Stomach (tissue), 9 donors: Measurements from ENCODE around the gene HLA-F. TPM values are rescaled to one million over a fixed set of nuclear protein-coding genes. Genes with fewer than 3 reads are reported as not detected.

ENCODE experiments used
- DNase-seq, 2 donors: peaks; one replicate each; pipeline versions ENCODE4 v3.0.0 to v3.0.0-alpha.2; 2013 to 2019
- H3K27ac ChIP-seq, 5 donors: fragments of 200-600 bp in 4 of 5; sonication (generic) in 4 of 5; one replicate each; pipeline ENCODE4 v1.5.1; 2013 to 2019; ENCODE audit warnings: mild to moderate bottlenecking in 1 of 5, moderate library complexity in 1 of 5
- H3K27me3 ChIP-seq, 3 donors: fragments of 200-600 bp; sonication (generic); one replicate each; pipeline ENCODE4 v1.5.1; 2017 to 2019; ENCODE audit warnings: mixed run types in 1 of 3
- H3K36me3 ChIP-seq, 4 donors: fragments of 200-600 bp; sonication (generic); 1 replicate in 3 of 4; 2 replicates in 1 of 4; pipeline ENCODE4 v1.5.1; 2016 to 2019
- H3K4me1 ChIP-seq, 4 donors: fragments of 200-600 bp; sonication (generic); one replicate each; pipeline ENCODE4 v1.5.1; 2016 to 2019
- H3K4me3 ChIP-seq, 4 donors: fragments of 200-600 bp; sonication (generic) in 3 of 4; one replicate each; pipeline ENCODE4 v1.5.1; 2016 to 2019; ENCODE audit warnings: mild to moderate bottlenecking in 1 of 4
- H3K9me3 ChIP-seq, 4 donors: fragments of 200-600 bp; sonication (generic); one replicate each; pipeline ENCODE4 v1.5.1; 2016 to 2019
- CTCF ChIP-seq, 7 experiments: fragments of 450-650 bp in 4 of 7; fragments of 200-600 bp in 3 of 7; sonication (generic) in 3 of 7; IDR thresholded peaks; one replicate each; pipeline ENCODE4 v1.5.1; 2016 to 2019; ENCODE audit warnings: antibody characterized with exemption in 7 of 7, control low read depth in 2 of 7, mild to moderate bottlenecking in 1 of 7
- EP300 ChIP-seq: sonication (generic); formaldehyde crosslinking; IDR thresholded peaks from one replicate; pipeline ENCODE4 v1.6.1; 2017; ENCODE audit warnings: antibody characterized with exemption
- POLR2A ChIP-seq, 4 donors: fragments of 450-650 bp; IDR thresholded peaks; one replicate each; pipeline ENCODE4 v1.6.1; 2016; ENCODE audit warnings: antibody characterized with exemption in 4 of 4, control low read depth in 2 of 4, mild to moderate bottlenecking in 1 of 4, moderate library complexity in 1 of 4
- POLR2AphosphoS5 ChIP-seq, 3 donors: sonication (generic); formaldehyde crosslinking; IDR thresholded peaks; one replicate each; pipeline ENCODE4 v1.6.1; 2016; ENCODE audit warnings: antibody characterized with exemption in 3 of 3
- WGBS, 5 donors: extraction: QIAGEN DNeasy Blood & Tissue Kit in 3 of 5; methylation state at CpG; one replicate each; pipeline versions ENCODE4 v1.1.5 to v1.1.7; 2013 to 2018; 5-methylcytosine and 5-hydroxymethylcytosine counted together
- intact Hi-C: fragments of 100-400 bp; cut with DNase I; formaldehyde crosslinking; loops from one replicate; pipeline ENCODE4 v1.15.1; 2023; ENCODE audit warnings: low total_unique reads
- polyA plus RNA-seq, 3 donors: library from polyadenylated mRNA; stranded (reverse); fragments of 200-250 nt; gene quantifications; one replicate each; pipeline ENCODE4 v1.2.3, GENCODE V29; 2013
- total RNA-seq, 5 donors: library from RNA; depleted of rRNA; stranded (reverse); fragments of >200 nt; gene quantifications; one replicate each; pipeline versions ENCODE4 v1.1.0 to v1.2.3, GENCODE V29; 2014 to 2016
- donor health status: healthy with polysubstance abuse.
- donor health status: Bipolar disorder and iron deficiency.
- donor health status: healthy.

The HLA-F gene
- total and polyA plus RNA-seq, 8 donors = 17.2 to 164 (median 96.6) TPM

DNA sequence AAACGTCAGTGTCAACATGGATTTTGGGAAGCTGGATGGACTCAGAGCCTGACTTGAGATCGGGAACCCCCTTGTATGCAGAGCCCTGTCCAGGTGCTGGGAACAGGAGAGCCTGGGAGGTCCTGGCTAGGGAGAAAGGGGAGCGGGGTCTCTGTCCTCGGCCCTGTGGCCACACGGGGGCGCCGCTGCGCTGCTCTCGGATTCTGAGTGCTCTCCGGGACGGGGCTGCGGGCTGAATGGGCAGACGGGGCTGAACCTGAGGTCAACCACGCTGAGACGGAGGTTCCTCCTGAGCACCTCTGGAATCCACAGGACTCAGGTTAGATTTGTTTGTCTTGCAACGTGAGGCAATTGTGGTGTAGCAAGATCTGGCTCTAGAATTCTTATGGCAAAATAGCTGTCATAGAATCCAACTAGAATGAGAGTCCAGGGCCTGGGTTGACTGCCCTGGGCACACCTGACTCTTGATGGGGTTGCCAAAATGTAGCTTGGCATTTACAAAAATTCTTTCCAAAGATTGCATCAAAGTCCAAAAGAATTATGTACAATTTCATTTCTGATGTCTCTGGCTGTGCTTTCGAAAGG, 20.6 kb upstream of the HLA-F start:
- WGBS, 5 donors = 12 to 42% (median 25%) methylated on average over 9 to 17 of the region's 17 CpGs
- intact Hi-C loops = no loop called here

GRCh38 chr6:29705389-29706231, 17.6 kb upstream of the HLA-F start:
- TF ChIP-seq CTCF (IDR thresholded peaks at IDR 0.05) (peak in 5 of 7 experiments; percentile 37 to 79 (median 67)), POLR2A (IDR thresholded peaks at IDR 0.05) (no peak)
- peak in 1 of 2 donors; percentile 77 for DNase-seq
- H3K27ac ChIP-seq = no peak overlapping the region
- peaks cover 0 to 12% (median 0%) of the 10 kb centered on the region in 4 donors for H3K4me1 ChIP-seq
- H3K36me3 ChIP-seq = no peaks in the 10 kb centered on the region
- 31 to 38% (median 33%) methylated on average over 10 of the region's 10 CpGs for WGBS, 5 donors
- no peak overlapping the region for H3K4me3 ChIP-seq
- H3K27me3 ChIP-seq = peaks cover 4 to 59% (median 6%) of the 10 kb centered on the region in 3 donors
- H3K9me3 ChIP-seq = no peaks in the 10 kb centered on the region
- intact Hi-C loops = loop anchor here (5.0 kb wide), 1 partner anchor 132 kb away; no protein-coding TSS in a partner anchor

More for the DNA sequence above, 20.6 kb upstream of the HLA-F start:
- peak; percentile 24 to 46 for DNase-seq
- Histone ChIP-seq H3K27me3 (peaks cover 4 to 38% (median 6%) of the 10 kb centered on the region in 3 donors), H3K4me3 (no peak overlapping the region), H3K4me1 (peaks cover 0 to 12% (median 0%) of the 10 kb centered on the region in 4 donors), H3K27ac (no peak overlapping the region), H3K9me3 (no peaks in the 10 kb centered on the region), H3K36me3 (no peaks in the 10 kb centered on the region)
- TF ChIP-seq CTCF (IDR thresholded peaks at IDR 0.05) (peak in 1 of 7 experiments; percentile 24), POLR2A (IDR thresholded peaks at IDR 0.05) (no peak), EP300 (no peak), POLR2AphosphoS5 (IDR thresholded peaks at IDR 0.05) (no peak)

DNA sequence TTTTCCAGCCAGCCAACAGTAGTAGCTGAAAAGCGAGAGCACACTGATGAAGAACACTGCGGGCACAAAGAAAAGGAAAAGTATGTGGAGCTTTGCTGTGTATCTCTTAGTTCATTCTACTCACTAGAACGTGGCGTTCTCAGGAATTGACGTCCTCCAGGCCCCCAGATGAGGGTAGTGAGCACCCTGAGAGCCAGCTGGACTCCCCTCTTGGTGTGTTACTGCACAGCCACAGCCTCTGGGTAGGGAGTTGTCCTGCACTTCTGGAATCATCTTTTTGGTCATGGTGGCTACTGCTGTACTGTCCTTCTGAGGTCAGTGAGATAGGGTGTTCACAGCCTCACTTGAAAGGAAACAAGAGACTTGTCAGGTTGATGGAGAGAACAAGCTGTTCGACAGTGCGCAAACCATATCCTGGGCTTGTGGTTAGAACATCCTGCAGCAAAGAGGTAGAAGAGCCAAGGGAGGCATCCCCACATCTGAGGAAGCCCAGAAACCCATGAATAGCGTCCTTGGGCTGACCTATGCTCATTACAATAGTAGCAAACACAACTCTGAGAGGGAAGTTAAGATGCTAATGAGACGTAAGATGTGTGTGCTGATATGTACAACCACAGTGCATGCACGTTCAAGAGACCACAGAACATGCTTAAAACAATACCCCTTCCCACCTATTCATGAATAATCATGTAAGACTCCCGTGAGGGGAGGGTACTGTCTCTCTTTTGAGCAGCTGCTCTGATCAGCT, 14.6 kb upstream of the HLA-F start:
- no peaks in the 10 kb centered on the region for H3K36me3 ChIP-seq
- peak overlapping the region in 4 of 5 donors; percentile 7 to 66 (median 32) for H3K27ac ChIP-seq
- peaks cover 0 to 12% (median 0%) of the 10 kb centered on the region in 4 donors for H3K4me1 ChIP-seq
- intact Hi-C loops = loop anchor here (5.0 kb wide), 1 partner anchor 129 kb away; no protein-coding TSS in a partner anchor
- WGBS, 5 donors = 59 to 67% (median 62%) methylated on average over 11 of the region's 11 CpGs
- no peak for TF ChIP-seq EP300
- TF ChIP-seq POLR2AphosphoS5 (IDR thresholded peaks at IDR 0.05) = peak in 2 of 3 donors; percentile 9 to 24
- no peak for TF ChIP-seq CTCF (IDR thresholded peaks at IDR 0.05)
- no peak for TF ChIP-seq POLR2A (IDR thresholded peaks at IDR 0.05)
- H3K9me3 ChIP-seq = no peaks in the 10 kb centered on the region
- no peak overlapping the region for H3K4me3 ChIP-seq
- H3K27me3 ChIP-seq = peaks cover 0 to 41% (median 0%) of the 10 kb centered on the region in 3 donors
- DNase-seq = peak; percentile 34 to 64

DNA sequence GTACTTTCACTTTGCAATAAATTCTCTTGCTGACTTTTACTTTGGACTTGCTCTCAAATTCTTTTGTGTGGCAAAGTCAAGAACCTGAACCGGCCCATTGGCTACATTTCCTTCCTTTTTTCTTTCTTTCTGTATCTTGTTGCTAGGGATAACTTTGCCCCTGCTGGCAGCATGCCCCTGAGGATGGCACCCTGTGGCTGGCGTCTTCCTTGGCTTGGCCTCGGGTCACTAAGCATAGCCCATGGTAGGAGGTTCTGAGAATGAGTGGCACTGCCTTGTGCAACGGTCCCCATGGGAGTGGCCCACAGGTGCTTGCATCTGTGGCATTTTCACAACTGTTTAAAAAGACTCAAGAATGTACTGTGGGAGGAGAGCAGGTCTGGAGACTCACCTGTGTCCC, 14.0 kb upstream of the HLA-F start:
- WGBS, 5 donors = 39 to 55% (median 44%) methylated on average over 4 of the region's 4 CpGs
- intact Hi-C loops = loop anchor here (5.0 kb wide), 1 partner anchor 128 kb away; no protein-coding TSS in a partner anchor
- Histone ChIP-seq H3K4me3 (no peak overlapping the region), H3K27me3 (peaks cover 0 to 35% (median 0%) of the 10 kb centered on the region in 3 donors), H3K27ac (peak overlapping the region in 3 of 5 donors; percentile 7 to 66 (median 41)), H3K36me3 (no peaks in the 10 kb centered on the region), H3K4me1 (peaks cover 0 to 12% (median 0%) of the 10 kb centered on the region in 4 donors), H3K9me3 (no peaks in the 10 kb centered on the region)
- TF ChIP-seq POLR2A (IDR thresholded peaks at IDR 0.05) = no peak
- TF ChIP-seq POLR2AphosphoS5 (IDR thresholded peaks at IDR 0.05) = no peak
- TF ChIP-seq CTCF (IDR thresholded peaks at IDR 0.05) = no peak
- no peak for TF ChIP-seq EP300
- no peak for DNase-seq
